ENCODE results near the gene CPED1. TPM values are rescaled to one million over a fixed set of nuclear protein-coding genes. Genes with fewer than 3 reads are reported as not detected.

CPED1 gene
- total and polyA plus RNA-seq, 10 of the 15 experiments (the other 5 are each of a cell fraction or from before 2014, with no cell fraction given), result 0.01 to 0.77 (median 0.10) TPM; not detected in 1

GRCh38 chr7:121042195-121042594 is 53.7 kb downstream of the CPED1 start:
- no peaks in the 10 kb centered on the region for H3K4me1 ChIP-seq (ENCODE audit: control insufficient read depth, insufficient read depth, low read length)
- ChIA-PET POLR2A (no interaction called here), RAD21 (ENCODE audit: unreplicated experiment) (interaction anchor here (0.9 kb wide), 1 partner anchor 779 kb away, joined by 3 read pairs; no protein-coding TSS in a partner anchor), CTCF (interaction anchor here (0.6 to 1.0 kb wide), 3 partner anchors 54 to 1507 kb away, joined by 3 to 5 read pairs (median 3); partner anchors contain the start of gene CPED1), SMC1A (ENCODE audit: uncharacterized antibody, unreplicated experiment) (interaction anchor here (0.9 to 1.3 kb wide), 4 partner anchors 15 to 23 kb away, joined by 3 read pairs; no protein-coding TSS in a partner anchor)
- DNase-seq (ENCODE audit: low read depth, low spot score) (no peak), ATAC-seq (no peak), FAIRE-seq (no peak)
- BruUV-seq (replicated peaks), result no TSS peak
- intact Hi-C loops (cut with micrococcal nuclease; ENCODE audit: unreplicated experiment) (no loop called here), in situ Hi-C loops (cut with MboI) (no loop called here)
- H3K4me2 ChIP-seq (ENCODE audit: control insufficient read depth, insufficient read depth), result no peak overlapping the region
- no peaks in the 10 kb centered on the region for H3K36me3 ChIP-seq (ENCODE audit: control insufficient read depth in 2 of 2, insufficient read depth in 2 of 2, low read length in 1 of 2)
- no peak overlapping the region for H3K9ac ChIP-seq (ENCODE audit: control insufficient read depth, insufficient read depth, low read length)
- no peaks in the 10 kb centered on the region for H3K27me3 ChIP-seq (replicated peaks in 1 of 2; ENCODE audit: control insufficient read depth in 2 of 2, insufficient read depth in 2 of 2, low read length in 1 of 2)
- H2AFZ ChIP-seq (ENCODE audit: control insufficient read depth, low read depth, low read length), result no peak overlapping the region
- no peaks in the 10 kb centered on the region for H4K20me1 ChIP-seq (ENCODE audit: control insufficient read depth, insufficient read depth)
- H3K79me2 ChIP-seq (ENCODE audit: control insufficient read depth, insufficient read depth, low read length), result no peaks in the 10 kb centered on the region
- 4% methylated on average over 2 of the region's 2 CpGs for WGBS (ENCODE audit: insufficient coverage, insufficient replicate concordance, low lambda C conversion rate, missing lambda C conversion rate)
- TF ChIP-seq TCF3 (IDR thresholded peaks at IDR 0.05; ENCODE audit: borderline replicate concordance, insufficient read depth, low read depth, low read length) (no peak), ZZZ3 (IDR thresholded peaks at IDR 0.05; ENCODE audit: control insufficient read depth, insufficient read length, low read depth) (no peak), NRF1 (conservative IDR thresholded peaks at IDR 0.05; ENCODE audit: low read depth, low read length) (no peak), IRF3 (IDR thresholded peaks at IDR 0.05) (no peak), IKZF1 (conservative IDR thresholded peaks at IDR 0.05) (no peak), TARDBP (IDR thresholded peaks at IDR 0.05; ENCODE audit: borderline replicate concordance) (no peak), ETV6 (conservative IDR thresholded peaks at IDR 0.05 in 1 of 2, IDR thresholded peaks at IDR 0.05 in 1 of 2; ENCODE audit: borderline replicate concordance in 1 of 2, low read depth in 1 of 2) (no peak), ELK1 (IDR thresholded peaks at IDR 0.05; ENCODE audit: low read depth, low read length) (no peak), FOXM1 (IDR thresholded peaks at IDR 0.05; ENCODE audit: low read depth, low read length) (no peak), CHD4 (IDR thresholded peaks at IDR 0.05) (no peak), ZNF274 (IDR thresholded peaks at IDR 0.05; ENCODE audit: insufficient read depth, insufficient read length) (no peak), SMC3 (IDR thresholded peaks at IDR 0.05; ENCODE audit: borderline replicate concordance, low read length) (no peak), NR2C2 (IDR thresholded peaks at IDR 0.05; ENCODE audit: borderline replicate concordance, control insufficient read depth, insufficient read length, low read depth) (no peak), TBL1XR1 (IDR thresholded peaks at IDR 0.05; ENCODE audit: low read depth, low read length) (no peak), ZNF207 (IDR thresholded peaks at IDR 0.05; ENCODE audit: borderline replicate concordance) (no peak), RB1 (IDR thresholded peaks at IDR 0.05; ENCODE audit: borderline replicate concordance) (no peak)
- TF ChIP-seq, protein P1, sequence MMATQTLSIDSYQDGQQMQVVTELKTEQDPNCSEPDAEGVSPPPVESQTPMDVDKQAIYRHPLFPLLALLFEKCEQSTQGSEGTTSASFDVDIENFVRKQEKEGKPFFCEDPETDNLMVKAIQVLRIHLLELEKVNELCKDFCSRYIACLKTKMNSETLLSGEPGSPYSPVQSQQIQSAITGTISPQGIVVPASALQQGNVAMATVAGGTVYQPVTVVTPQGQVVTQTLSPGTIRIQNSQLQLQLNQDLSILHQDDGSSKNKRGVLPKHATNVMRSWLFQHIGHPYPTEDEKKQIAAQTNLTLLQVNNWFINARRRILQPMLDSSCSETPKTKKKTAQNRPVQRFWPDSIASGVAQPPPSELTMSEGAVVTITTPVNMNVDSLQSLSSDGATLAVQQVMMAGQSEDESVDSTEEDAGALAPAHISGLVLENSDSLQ (IDR thresholded peaks at IDR 0.05), result no peak
- no peak overlapping the region for H3K4me3 ChIP-seq
- H3K27ac ChIP-seq (ENCODE audit: control insufficient read depth, insufficient read depth), result no peak overlapping the region
- no peaks in the 10 kb centered on the region for H3K9me3 ChIP-seq (replicated peaks; ENCODE audit: control insufficient read depth, insufficient read depth, low read length)
